HG03097 (cell line): ENCODE results near the gene PKP3.
"Not testable (repeated sequence)": the region's sequence is repeated elsewhere in the genome, so short reads cannot be mapped to it uniquely, and the experiment has no call there.

Experiments used
- ATAC-seq: cut with Tn5 transposase; IDR thresholded peaks from one replicate; pipeline ENCODE4 v1.9.1; 2021; ENCODE audit not compliant: unreplicated experiment, low FRiP score

The PKP3 gene

DNA sequence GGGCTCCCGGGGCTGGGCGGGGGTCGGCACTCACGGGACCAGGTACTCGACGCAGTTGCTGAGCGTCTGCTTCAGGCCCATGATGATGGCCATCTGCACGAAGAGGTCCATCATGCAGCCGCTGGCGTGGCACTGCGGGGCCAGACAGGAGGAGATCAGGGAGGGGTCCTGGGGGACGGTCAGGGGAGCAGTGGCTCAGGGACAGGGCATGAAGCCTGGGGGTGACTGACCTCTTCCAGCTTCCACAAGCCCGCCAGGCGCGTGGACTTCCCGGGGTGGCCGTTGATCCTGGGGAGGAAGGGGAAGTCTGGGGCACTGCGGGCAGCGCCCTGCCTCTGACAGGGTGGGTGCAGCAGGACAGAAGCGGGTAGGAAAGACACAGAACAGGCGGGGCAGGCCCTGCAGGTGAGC is 26.9 kb downstream of the PKP3 start:
- no peak for ATAC-seq

DNA sequence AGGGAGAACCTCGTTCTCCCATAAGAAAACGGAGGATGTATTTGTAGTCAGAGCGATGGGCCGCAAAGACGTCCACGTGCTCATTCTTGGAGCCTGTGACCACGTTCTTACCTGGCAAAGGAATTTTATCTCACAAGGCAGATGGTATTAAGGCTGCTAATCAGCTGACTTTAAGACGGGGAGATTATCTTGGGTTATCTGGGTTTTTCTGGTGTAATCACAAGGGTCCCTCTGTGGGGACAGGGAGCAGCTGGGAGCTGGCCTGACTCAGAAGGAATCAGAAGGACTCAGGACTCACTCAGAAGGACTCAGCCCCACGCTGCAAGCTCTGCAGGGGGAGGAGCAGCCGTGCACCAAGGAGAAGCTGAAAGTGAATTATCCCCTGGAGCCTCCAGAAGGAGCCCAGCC is 28.2 kb downstream of the PKP3 start:
- no peak for ATAC-seq

DNA sequence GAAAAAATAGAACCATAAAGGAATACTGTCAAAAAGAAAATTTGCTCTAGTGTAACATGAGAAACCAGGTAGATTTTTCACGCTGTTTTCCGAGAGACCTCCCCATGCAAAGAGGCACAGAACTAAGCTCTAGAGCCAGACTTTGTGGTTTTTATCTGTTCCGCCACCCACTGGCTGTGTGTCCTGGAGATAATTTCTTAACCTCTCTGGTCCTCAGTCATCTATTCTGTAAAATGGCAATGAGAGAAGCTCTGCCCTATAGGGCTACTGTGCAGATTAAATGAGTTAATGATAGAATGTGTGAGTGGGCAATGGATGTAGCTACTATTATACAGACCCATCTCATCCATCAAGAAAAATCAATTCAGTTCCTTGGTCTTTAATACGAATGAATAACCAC is 30.2 kb downstream of the PKP3 start:
- no peak for ATAC-seq

- not testable (repeated sequence) for ATAC-seq
Measured at GRCh38 chr11:424766-425165, 30.8 kb downstream of the PKP3 start.

- no peak for ATAC-seq
Measured at GRCh38 chr11:425301-425700, 31.3 kb downstream of the PKP3 start.

- no peak for ATAC-seq
Measured at GRCh38 chr11:426851-427250, 32.8 kb downstream of the PKP3 start.

- no peak for ATAC-seq
Measured at GRCh38 chr11:428295-428694, 34.3 kb downstream of the PKP3 start.

DNA sequence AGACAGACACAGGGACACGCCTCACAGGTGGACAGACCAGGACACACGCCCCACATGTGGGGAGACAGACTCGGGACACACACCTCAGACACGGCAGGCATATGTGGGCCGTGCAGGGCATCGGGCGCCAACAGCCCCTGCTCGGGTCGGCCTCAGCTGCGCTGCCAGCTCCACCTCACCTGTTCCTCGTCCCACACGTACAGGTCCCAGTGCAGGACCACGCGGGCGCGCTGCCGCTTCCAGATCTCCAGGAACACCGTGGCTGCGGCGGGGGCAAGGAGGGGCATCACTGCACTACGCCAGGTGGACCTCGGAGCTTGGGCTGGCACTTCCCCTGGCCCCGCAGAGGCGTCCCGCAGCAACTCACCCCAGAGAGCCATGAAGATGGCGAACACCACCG is 35.4 kb downstream of the PKP3 start:
- no peak for ATAC-seq

- ATAC-seq = no peak
Measured at GRCh38 chr11:429931-430456, 36.0 kb downstream of the PKP3 start.

GRCh38 chr11:431921-432320 is 37.9 kb downstream of the PKP3 start:
- no peak for ATAC-seq

DNA sequence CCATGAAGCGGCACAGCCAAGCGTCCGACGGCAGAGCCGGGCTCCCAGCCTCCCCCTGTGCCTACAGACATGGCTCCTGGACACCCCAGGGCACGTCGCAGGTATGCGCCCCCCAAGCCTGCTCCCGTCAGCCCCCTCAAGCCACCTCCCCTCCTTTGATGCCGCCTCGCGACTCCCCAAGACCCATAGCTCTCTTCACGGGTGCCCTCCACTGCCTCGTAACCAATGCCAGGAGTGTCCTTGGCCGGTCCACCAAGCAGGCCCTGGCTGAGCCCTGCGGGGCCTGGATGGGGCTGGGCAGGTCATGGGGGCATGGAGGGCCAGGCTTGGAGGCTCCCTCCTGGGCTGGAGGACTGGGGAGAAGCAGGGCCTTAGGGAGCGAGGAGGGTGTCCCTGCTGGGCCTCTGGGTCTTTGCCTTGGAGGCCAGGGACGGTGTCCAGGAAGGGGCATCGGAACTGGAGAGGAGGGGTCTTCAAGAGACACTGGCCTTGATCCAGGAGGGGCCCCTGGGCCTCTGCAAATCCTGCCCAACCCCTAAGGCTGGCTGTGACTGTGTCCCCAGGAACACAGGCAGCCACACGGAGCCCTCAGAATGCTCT is 38.6 kb downstream of the PKP3 start:
- ATAC-seq = no peak

DNA sequence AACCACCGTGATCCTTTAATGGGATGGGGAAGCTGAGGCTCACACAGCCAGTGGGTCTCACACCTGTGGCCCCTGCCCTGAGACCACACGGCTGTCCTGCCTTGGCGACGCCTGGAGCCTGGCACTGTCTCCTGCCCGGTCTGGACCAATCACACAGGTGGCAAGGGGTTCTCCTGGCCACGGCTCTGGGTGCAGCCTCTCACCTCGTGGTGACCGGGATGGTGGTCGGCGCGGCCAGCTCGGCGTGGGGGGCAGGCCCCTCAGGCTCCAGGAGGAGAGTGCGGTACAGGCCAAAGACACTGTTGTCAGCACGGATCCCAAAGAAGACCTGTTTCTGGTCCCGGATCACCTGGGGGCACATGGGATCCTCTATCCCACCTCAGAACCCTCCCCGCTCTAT is 39.1 kb downstream of the PKP3 start:
- ATAC-seq = no peak

DNA sequence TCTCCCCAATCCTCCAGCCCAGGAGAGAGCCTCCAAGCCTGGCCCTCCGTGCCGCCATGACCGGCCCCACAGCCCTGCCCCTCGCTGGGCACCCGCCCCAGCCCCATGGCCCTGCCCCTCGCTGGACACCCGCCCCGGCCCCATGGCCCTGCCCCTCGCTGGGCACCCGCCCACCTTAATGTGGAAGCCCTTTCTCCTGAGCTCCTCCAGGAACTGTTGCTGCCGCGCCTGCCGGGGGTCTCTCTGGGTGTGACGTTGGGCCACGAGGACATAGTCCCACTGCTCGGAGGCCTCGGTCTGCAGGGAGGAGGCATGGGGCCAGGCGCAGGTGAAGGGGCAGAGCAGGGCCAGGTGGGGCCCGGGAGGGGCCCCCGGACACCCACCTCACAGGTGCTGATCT is 39.6 kb downstream of the PKP3 start:
- no peak for ATAC-seq

GRCh38 chr11:434496-434895 is 40.5 kb downstream of the PKP3 start:
- no peak for ATAC-seq

DNA sequence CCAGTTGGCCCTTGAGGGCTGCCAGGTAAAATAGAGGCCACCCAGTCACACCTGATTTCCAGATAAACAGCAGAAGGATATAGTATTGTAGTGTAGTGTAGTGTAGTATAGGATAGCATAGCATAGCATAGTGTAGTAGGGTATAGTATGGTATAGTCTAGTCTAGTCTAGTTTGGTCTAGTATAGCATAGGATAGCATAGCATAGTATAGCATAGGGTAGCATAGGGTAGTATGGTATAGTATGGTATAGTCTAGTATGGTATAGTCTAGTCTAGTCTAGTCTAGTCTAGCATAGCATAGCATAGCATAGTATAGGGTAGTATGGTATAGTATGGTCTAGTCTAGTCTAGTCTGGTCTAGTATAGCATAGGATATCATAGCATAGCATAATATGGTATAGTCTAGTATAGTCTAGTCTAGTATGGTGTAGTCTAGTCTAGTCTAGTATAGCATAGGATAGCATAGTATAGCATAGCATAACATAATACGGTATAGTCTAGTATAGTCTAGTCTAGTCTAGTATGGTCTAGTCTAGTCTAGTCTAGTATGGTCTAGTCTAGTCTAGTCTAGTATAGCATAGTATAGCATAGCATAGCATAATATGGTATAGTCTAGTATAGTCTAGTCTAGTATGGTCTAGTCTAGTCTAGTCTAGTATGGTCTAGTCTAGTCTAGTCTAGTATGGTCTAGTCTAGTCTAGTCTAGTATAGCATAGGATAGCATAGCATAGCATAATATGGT is 41.2 kb downstream of the PKP3 start:
- not testable (repeated sequence) for ATAC-seq

GRCh38 chr11:437228-437870 is 43.3 kb downstream of the PKP3 start:
- ATAC-seq = no peak

GRCh38 chr11:438101-438844 is 44.3 kb downstream of the PKP3 start:
- ATAC-seq = no peak

DNA sequence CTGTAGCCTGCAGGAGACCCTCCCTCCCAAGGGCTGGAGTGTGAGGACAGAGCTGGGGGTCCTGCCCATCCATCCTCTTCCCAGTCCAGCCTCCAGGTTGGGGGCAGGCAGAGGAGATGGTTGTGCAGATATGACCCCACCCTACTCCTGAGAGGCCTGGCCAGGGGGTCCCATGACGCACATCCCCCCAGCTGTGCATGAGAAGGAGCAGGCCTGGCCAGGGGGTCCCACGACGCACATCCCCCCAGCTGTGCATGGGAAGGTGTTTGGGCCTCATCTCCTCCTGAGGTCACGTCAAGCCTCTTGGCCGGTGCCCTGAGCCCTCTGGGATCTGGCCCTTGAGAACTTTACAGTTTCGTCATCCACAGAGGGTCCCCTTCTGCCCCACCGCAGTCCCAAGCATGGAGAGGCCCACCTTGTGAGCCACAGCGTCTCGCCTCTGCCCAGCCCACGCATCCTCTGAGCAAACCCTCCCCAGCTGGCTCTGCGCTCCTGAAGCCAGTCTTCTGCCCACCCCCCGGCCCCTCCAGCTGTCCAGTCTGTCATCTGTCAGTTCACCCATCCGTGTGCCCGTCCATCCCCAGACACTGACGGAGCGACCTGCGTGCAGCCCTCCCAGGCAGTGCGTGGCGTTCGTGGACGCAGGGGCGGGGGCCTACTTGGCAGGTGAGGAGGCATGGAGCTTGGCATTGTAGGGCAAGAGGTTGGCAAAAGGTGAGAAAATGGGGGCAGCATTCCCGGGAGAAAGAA is 45.5 kb downstream of the PKP3 start:
- ATAC-seq = no peak

GRCh38 chr11:440065-441042 is 46.3 kb downstream of the PKP3 start:
- no peak for ATAC-seq
